Measurements from ENCODE around the gene ITGAE.

The ITGAE gene

DNA sequence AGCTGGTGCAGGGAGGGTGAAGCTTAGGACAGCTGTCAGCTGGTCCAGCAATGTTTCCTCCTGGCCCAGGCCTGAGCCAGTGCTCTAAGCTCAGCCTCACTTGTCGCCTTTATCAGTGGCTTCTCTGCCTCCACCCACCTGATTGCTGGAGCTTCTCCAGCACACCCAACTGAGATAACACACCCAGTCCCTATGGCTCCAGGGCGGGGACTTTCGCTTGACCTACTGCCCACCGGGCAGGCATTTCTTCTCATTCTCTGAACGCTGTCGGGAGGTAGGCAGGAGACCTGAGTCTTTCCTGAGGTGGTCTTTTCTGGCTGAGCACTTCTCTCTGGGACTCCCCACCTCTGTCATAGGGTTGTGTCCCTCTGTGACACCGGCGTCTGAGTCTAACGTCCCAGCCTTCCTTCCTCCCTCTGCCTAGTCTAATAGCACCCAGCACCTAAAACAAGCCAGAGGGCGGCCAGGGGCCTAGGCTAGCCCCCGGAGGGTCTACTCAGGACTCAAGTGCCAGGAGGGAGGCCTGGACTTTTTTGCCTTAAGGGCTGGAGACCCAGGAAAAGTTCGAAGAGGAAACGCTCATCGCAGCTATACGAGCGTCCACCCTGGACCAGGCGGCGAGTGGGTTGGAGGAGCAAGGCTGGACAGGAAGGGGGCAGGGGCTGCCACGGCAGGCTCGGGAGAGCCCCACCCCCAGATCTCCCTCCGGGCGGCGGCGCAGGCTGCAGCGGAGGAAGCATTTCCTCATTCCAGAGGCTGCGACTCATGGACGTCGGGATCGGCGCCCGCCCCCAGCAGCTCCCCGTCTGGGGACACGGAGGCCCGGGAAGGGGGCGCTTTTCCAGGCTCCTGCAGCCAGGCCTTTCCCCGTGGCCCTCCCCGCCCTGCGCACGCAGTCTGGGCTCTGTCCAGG is 133.4 kb downstream of the ITGAE start:
- no peak for DNase-seq (ENCODE audit: low read depth)

DNA sequence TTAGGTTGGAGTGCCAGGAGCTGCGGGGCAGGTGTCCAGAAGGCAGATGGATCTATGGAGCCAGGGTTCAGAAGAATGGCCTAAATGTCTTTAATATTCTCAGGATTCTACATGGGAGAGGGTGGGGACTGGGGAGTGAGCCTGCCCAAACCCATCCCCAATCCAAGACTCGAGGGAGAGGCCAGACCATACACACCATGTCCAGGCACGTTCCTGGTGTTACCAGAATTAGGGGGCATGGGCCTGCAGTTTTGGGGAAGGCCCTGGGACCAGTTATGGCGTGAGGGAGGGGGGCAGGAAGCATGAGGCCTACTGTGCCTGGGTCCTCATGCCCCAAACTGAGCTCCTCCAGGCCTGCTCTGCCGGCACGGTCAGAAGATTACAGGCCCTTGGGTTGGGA is 134.5 kb downstream of the ITGAE start:
- DNase-seq (ENCODE audit: low read depth): no peak

DNA sequence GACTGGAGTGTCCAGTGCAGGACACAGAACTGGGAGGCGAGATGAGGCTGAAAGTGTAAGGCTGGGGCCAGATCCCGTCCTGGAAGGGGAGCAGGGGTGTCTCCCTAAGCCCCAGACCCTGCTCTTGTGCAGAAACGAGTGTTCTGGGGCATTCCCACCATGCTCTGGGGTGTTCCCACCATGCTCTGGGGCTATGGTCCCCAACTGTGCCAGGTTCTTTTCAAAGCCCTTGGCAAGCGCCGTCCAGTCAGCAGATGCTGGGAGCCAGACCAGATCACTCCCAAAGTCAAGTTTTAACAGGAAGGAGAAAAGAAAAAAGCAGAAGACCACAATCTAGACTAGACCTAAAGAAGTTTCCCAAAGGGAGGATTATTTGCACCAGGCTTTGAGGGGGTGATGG is 135.2 kb downstream of the ITGAE start:
- no peak for DNase-seq (ENCODE audit: low read depth)
